T-helper 2 cell treated with Interferon-gamma antibody and Interleukin-4, amounts not matched to agents 5 μg/mL and 100 μg/mL, for 36 hours (primary cell): ENCODE results near the gene GRK6.
A peak's percentile ranks its signal among the peaks of the same experiment; 100 is the strongest.

ENCODE experiments used
- DNase-seq: peaks from one replicate; pipeline ENCODE4 v3.0.0; 2021; ENCODE audit warnings: low spot score
- H3K27ac Mint-ChIP-seq: one replicate; pipeline ENCODE4 v1.8.0; 2021; ENCODE audit warnings: mild to moderate bottlenecking, mixed read lengths
- H3K27me3 Mint-ChIP-seq: one replicate; pipeline ENCODE4 v1.8.0; 2021; ENCODE audit warnings: low read depth, mixed read lengths
- H3K36me3 Mint-ChIP-seq: one replicate; pipeline ENCODE4 v1.8.0; 2021; ENCODE audit warnings: low read depth, mixed read lengths
- H3K4me1 Mint-ChIP-seq: one replicate; pipeline ENCODE4 v1.8.0; 2021; ENCODE audit warnings: low read depth, mixed read lengths
- H3K4me3 Mint-ChIP-seq: one replicate; pipeline ENCODE4 v1.8.0; 2022; ENCODE audit warnings: mild to moderate bottlenecking, moderate library complexity, mixed read lengths
- H3K9me3 Mint-ChIP-seq: one replicate; pipeline ENCODE4 v1.8.0; 2021; ENCODE audit warnings: mixed read lengths

Gene GRK6

GRCh38 chr5:177490311-177490991 is 64.0 kb downstream of the GRK6 start:
- peaks cover 12% of the 10 kb centered on the region for H3K4me1 Mint-ChIP-seq
- H3K9me3 Mint-ChIP-seq: no peaks in the 10 kb centered on the region
- H3K4me3 Mint-ChIP-seq: no peak overlapping the region
- peak overlapping the region; percentile 41 for H3K27ac Mint-ChIP-seq
- H3K36me3 Mint-ChIP-seq: peaks cover 22% of the 10 kb centered on the region
- no peaks in the 10 kb centered on the region for H3K27me3 Mint-ChIP-seq
- DNase-seq: no peak

DNA sequence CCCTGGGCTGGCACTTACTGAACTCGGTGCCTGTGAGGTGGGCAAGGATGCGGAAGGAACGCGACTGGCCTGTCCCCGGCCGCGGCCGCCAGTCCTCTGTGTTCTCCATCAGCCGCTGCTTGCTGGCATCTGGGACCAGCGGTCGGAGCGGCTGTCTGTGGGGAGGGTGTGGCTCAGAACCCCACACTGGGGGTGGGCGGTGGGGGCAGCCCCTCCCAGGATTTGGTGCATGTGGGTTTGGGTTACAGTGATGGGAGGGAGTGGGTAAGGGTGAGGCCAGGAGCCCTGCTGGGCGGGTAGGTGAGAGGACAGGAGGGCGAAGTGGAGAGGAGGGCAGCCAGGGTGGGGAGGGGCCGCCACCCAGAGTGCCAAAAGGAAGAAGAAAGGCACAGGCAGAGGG is 64.5 kb downstream of the GRK6 start:
- Mint-ChIP-seq H3K27ac (peak overlapping the region; percentile 20), H3K4me1 (peaks cover 16% of the 10 kb centered on the region), H3K27me3 (no peaks in the 10 kb centered on the region), H3K9me3 (no peaks in the 10 kb centered on the region), H3K36me3 (peaks cover 22% of the 10 kb centered on the region), H3K4me3 (no peak overlapping the region)
- no peak for DNase-seq

DNA sequence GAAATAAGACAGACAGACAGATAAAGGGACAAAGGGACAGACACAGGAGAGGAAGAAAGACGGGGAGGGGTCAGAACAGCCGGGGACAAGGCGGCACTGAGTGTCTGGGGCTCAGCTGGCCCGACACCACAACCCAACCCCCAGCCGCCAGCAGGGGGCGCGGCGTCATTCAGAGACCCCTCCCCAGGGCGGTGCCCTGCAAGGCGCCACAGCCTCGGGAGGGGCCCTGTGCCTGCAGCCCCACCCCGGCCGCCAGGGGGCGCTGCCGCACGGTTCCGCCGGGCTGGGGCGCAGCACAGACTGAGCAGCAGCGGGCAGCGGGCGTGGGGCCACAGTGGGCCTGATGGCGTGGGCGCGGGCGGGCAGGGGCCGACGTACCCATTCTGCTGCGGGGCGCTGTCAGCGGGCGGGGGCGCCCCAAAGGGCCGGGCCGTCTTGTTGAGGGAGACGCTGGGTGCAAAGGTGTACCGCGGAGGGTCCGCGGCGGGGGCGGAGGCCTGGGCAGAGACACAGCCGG is 65.0 kb downstream of the GRK6 start:
- H3K27me3 Mint-ChIP-seq: no peaks in the 10 kb centered on the region
- H3K4me1 Mint-ChIP-seq: peaks cover 19% of the 10 kb centered on the region
- no peaks in the 10 kb centered on the region for H3K9me3 Mint-ChIP-seq
- H3K27ac Mint-ChIP-seq: peak overlapping the region; percentile 20
- no peak for DNase-seq
- H3K36me3 Mint-ChIP-seq: peaks cover 22% of the 10 kb centered on the region
- H3K4me3 Mint-ChIP-seq: no peak overlapping the region

DNA sequence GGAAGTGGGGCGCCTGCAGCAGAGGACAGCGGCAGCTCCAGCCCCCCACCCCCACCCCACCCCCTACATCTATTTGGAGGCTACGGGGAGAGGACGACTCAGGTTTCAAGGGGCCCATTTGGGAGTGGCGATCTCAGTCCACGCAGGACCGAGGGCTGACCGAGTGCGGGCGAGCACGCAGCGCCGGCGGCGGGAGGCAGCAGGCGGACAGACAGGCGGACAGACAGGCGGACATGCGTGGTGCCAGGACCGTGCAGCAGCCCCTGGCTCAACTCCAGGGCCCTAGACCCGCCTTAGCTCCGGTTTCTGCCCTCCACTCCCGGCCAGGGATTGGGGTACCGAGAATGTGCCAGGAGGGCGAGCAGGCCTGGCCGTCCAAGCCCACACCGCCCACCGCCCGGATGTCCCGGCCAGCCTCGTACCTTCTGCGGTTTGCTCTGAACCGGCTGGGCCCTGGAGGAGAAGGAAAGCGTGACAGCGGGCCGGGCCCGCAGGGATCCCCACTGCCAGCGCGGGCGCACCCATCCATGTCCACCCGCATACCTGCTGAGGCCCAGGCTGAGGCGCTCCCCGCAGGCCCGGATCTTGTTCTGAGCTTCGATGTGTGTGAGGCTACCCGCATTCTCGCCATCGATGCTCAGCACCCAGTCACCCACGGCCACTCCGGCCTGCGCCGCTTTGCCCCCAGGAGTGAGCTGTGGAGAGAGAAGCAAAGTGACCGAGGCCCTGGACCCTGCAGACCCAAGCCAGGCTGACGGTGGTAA is 65.7 kb downstream of the GRK6 start:
- Mint-ChIP-seq H3K27ac (peak overlapping the region; percentile 16), H3K27me3 (no peaks in the 10 kb centered on the region), H3K4me3 (no peak overlapping the region), H3K9me3 (no peaks in the 10 kb centered on the region), H3K4me1 (peaks cover 19% of the 10 kb centered on the region), H3K36me3 (peaks cover 21% of the 10 kb centered on the region)
- DNase-seq: no peak
